NT2/D1 (cell line): Measurements from ENCODE around the gene TACC2.

Experiments used
- SUZ12 ChIP-seq: IDR thresholded peaks from 2 replicates; pipeline ENCODE4 v1.6.1; 2011; ENCODE audit not compliant: insufficient read length, insufficient read depth; ENCODE audit errors: extremely low read depth
- ZNF274 ChIP-seq: IDR thresholded peaks from 2 replicates; pipeline ENCODE4 v1.6.1; 2011; ENCODE audit warnings: mild to moderate bottlenecking, low read depth, low read length

GRCh38 chr10:122220736-122221135 is 231.8 kb downstream of the TACC2 start:
- TF ChIP-seq SUZ12 (no peak), ZNF274 (no peak)
